GM19351 (cell line): ENCODE data around the gene CCT3.
"Not testable (repeated sequence)": the region's sequence is repeated elsewhere in the genome, so short reads cannot be mapped to it uniquely, and the experiment has no call there.

ENCODE experiments used
- ATAC-seq: cut with Tn5 transposase; IDR thresholded peaks from one replicate; pipeline ENCODE4 v1.9.1; 2021; ENCODE audit warnings: mild to moderate bottlenecking, moderate library complexity; ENCODE audit not compliant: unreplicated experiment

Gene CCT3

DNA sequence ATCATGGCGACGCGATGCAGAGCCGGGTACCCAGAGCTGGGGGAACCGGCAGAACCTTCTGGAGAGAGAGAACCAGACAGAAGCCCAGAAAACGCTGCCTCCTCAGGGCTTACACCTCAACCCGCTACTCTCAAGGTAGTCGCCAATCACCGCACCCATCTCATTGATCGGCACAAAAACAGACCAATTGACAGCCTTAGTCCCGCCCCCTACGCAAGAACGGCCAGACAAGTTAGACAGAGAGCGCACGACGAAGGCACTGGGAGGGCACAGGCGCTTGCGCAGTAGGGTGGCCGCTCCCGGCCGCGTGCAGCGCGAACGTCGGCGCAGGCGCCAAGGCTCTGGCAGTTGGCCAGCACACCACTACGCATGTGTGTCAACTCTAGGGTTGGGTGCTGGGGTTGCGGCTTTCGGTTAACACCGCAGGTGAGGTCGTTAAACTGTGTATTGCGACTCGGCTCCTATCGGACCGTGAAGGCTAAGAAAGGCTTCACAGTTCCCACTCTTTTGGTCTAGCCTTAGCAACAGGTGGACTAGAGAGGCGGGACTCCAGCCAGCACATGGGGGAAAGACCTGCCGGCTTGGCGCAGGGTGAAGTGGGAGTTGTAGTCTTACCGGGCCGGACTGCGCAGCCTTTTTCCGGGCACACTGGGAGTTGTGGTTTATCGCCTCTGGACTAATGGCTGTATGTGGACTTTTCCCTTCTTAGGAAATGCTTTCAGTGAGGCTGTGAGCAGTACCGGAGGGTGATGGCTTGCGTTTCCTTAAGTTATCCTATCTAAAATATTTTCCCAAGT lies at the start of gene CCT3, which contains the start of gene TSACC:
CCT3 (minus strand) TSS at position 113 of the 797 bp plus-strand sequence; CDS start at position 5, 108 bp downstream.
TSACC (plus strand) TSS at position 347 of the 797 bp plus-strand sequence. CDS start 1,232 bp downstream, outside the sequence.
- ATAC-seq = peak; percentile 89

GRCh38 chr1:156387870-156388173 lies 49.7 kb upstream of the CCT3 start:
- ATAC-seq = no peak

DNA sequence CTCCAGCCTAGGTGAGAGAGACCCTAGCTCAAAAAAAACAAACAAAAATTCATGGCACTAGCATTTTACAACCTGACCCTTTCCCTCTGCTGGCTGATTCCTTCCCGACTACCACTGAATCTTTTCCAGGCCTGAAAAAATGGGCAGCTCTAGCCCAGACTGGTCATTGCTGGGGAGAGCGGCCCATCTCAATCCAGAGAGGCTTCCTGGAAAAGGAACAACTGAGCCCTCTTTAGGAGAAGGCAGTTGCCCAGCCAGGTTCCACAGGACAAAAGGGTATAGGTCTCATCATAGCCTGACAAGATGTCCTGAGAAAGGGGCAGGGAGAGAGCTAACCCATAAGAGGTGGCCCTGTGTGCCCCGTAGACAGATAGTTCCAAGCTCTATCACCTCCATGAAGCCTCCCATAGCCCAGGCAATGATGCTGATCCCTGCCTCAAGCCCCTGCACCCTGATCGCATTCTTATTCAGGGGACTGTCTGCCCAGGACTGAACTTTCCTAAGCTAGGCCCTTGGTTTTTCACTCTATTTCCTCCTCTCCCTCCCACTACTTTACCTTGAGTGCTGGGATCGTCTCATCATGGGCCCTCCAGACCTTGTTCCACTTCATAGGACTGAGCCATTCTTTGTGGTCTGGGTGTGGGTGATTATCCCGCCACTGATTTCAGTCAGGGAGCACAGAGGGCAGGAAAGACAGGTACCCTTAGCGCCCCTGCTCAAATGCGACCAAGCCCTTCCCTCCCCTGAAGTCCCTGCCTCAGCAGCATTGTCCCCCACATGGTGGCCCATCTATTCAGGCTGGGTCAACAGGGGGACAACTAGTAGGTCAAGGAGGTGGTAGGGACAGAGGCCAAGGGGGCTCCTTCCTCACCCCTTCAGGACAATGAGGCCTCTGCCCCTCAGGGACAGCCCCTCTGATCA lies 49.1 kb upstream of the CCT3 start:
- no peak for ATAC-seq

DNA sequence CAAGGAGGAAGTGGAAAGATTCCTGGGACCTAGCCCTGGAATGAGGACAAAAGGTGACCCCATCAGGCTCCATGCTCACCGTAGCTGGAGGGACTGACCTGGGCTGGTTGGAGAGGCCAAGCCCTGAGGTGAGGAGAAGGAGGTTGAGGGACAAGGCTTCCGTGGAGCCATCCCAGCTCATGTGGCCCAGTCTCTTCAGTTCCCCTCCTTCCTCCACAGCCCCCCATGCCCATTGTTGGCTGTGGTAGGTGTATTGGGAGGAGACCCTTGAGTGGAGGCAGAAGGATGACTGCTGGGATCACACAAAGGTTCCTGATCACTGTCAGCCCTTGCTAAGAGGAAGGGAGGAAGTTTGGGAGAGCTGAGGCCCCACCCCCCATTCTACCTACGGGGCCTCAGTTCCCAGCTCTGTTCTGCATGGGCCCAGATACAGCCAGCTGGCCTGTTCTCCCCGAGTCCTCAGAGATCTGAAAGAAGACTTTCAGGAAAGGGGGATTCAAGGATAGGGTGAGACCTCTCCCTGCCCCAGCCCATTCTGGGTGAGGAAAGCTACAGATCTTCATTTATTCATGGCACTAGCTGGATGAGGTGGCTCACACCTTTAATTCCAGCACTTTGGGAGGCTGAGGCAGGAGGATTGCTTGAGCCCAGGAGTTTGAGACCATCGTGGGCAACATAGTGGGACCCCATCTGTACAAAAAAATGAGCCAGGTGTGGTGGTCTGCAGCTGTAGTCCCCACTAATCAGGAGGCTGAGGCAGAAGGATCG lies 48.2 kb upstream of the CCT3 start:
- ATAC-seq = no peak

DNA sequence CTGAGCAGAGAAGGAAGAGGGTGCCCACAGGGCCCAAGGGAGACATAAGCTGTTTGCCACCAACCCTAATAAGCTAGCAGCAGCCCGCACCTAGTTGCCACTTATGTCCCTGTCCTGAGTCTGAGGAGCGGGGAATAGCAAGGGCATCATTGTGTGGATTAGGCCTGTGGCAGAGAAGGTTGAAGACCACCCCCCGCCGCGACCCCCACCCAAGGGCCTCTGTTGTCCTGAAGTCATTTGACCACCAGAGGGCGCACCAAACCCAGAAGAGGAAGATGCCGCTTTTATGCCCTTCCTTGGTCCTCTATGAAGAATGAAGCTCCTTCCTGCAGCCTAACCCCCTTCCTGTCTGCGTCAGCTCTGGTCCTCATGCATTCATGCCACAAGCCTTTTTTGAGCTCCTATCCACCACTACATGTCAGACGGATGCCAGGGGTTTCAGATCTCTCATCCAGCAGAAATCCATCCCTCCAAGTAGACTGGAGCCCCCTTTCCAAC lies 47.5 kb upstream of the CCT3 start:
- no peak for ATAC-seq

GRCh38 chr1:156384658-156385057 lies 46.6 kb upstream of the CCT3 start:
- no peak for ATAC-seq

- no peak for ATAC-seq
Observed at GRCh38 chr1:156384007-156384406, 45.9 kb upstream of the CCT3 start.

- no peak for ATAC-seq
Observed at GRCh38 chr1:156383023-156383422, 44.9 kb upstream of the CCT3 start.

GRCh38 chr1:156382561-156382960 lies 44.5 kb upstream of the CCT3 start:
- ATAC-seq = no peak

- ATAC-seq = no peak
Observed at GRCh38 chr1:156379420-156380165, 41.5 kb upstream of the CCT3 start.

GRCh38 chr1:156378557-156378956 lies 40.5 kb upstream of the CCT3 start:
- no peak for ATAC-seq

GRCh38 chr1:156376958-156377919 lies 39.1 kb upstream of the CCT3 start:
- ATAC-seq = no peak

DNA sequence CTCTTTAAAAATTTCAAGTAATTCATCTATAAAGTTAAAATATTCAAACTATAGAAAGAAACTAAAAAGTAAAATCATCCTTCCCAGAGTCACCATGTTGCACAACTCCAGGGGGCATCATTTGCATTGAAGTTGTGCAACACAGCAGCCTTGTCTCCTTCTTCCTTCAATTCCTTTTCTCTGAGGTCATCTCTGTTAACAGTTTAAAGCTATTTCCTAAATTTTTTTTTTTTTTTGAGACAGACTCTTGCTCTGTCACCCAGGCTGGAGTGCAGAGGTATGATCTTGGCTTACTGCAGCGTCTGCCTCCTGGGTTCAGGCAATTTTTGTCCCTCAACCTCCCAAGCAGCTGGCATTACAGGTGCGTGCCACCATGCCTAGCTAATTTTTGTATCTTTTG lies 38.1 kb upstream of the CCT3 start:
- no peak for ATAC-seq

GRCh38 chr1:156373546-156373945 lies 35.5 kb upstream of the CCT3 start:
- no peak for ATAC-seq

DNA sequence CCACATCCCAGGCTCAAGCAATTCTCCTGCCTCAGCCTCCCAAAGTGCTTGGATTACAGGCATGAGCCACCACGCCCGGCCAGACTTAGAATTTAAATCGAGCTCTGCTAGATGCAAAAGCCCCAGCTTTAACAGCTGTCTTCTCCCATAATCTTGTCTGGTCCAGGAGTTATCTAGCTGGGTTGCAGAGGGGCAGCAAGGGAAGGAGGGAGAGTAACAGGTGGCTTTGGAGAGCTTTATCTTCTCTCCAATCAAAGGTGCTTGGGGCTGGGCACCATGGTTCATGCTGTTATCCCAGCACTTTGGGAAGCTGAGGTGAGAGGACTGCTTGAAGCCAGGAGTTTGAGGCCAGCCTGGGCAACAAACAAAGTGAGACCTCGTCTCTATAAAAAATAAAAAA lies 34.8 kb upstream of the CCT3 start:
- no peak for ATAC-seq

DNA sequence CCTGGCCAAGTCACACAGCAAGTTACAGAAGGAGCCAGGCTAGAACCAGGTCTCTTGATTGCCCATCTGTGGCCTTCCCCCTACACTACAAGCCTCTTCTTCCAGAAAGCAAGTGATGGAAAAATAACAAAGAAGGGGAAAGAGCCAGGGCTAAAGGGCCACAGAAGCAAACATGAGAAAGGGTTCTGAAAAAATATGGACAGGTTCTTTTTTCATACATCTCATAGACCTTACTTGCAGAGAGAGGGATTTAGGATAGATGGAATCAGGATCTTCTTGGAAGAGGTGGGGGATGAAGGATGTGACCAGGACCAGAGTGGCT lies 34.1 kb upstream of the CCT3 start:
- ATAC-seq = no peak

GRCh38 chr1:156371553-156372264 lies 33.6 kb upstream of the CCT3 start:
- no peak for ATAC-seq

DNA sequence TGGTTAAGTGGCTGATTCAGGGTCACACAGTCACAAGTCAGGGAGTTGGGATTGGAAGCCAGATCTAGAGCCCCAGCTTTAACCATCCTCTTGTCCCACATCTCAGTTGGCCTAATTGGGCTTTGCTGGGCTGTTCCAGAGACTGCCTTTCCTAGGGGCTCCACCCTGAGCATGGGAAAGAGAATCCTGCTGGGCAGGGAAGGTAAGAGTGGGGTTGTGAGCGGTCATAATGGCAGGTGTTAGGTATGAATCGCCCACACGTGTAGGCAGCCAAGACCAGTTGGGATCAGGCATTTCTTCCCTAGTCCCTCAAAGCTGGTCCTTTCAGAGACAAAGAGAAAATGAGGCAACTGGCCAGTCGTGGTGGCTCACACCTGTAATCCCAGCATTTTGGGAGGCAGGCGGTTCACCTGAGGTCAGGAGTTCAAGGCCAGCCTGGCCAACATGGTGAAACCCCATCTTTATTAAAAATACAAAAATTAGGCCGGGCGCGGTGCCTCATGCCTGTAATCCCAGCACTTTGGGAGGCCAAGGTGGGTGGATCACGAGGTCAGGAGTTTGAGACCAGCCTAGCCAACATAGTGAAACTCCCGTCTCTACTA lies 31.7 kb upstream of the CCT3 start:
- not testable (repeated sequence) for ATAC-seq
